IPS-18a (cell line): ENCODE data around the gene CFAP70.
"Not testable (repeated sequence)": the region's sequence is repeated elsewhere in the genome, so short reads cannot be mapped to it uniquely, and the experiment has no call there.

ENCODE experiments used
- H3K27ac ChIP-seq: one replicate; pipeline ENCODE4 v1.5.1; 2013; ENCODE audit warnings: low read length
- H3K27me3 ChIP-seq: one replicate; pipeline ENCODE4 v1.6.1; 2013; ENCODE audit warnings: mild to moderate bottlenecking, low read length; ENCODE audit not compliant: control insufficient read depth, insufficient read depth
- H3K36me3 ChIP-seq: one replicate; pipeline ENCODE4 v1.6.1; 2013; ENCODE audit warnings: low read depth, low read length; ENCODE audit not compliant: control insufficient read depth
- H3K4me1 ChIP-seq: one replicate; pipeline ENCODE4 v1.6.1; 2013; ENCODE audit warnings: low read depth, low read length; ENCODE audit not compliant: control insufficient read depth
- H3K4me3 ChIP-seq: one replicate; pipeline ENCODE4 v1.5.1; 2013; ENCODE audit warnings: low read length
- H3K9ac ChIP-seq: one replicate; pipeline ENCODE4 v1.6.1; 2013; ENCODE audit warnings: mild to moderate bottlenecking, low read length, moderate library complexity
- H3K9me3 ChIP-seq: one replicate; pipeline ENCODE4 v1.6.1; 2013; ENCODE audit warnings: low read depth, low read length; ENCODE audit not compliant: control insufficient read depth

CFAP70 gene

DNA sequence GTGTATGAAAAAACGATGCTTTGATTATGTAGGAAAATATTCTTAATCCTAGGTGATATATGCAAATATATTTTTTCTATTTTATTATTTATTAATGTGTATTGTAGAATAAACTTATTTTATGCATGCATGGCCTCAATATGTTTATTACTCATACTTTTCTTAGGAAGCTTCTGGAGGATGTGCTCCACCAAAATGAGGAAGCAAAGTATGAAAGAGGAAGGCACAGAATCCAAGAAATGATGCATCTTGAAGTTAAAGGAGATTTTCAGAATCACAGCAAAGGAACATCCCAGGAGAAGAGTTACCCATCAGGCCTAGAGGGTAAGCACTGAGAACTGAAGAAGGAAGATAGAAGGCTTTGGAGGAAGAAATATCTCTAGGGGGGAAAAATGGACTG, 71.2 kb downstream of the CFAP70 start:
- Histone ChIP-seq H3K27ac (no peak overlapping the region), H3K4me3 (no peak overlapping the region), H3K9ac (no peak overlapping the region), H3K9me3 (peaks cover 7% of the 10 kb centered on the region), H3K27me3 (no peaks in the 10 kb centered on the region), H3K4me1 (no peaks in the 10 kb centered on the region), H3K36me3 (no peaks in the 10 kb centered on the region)

DNA sequence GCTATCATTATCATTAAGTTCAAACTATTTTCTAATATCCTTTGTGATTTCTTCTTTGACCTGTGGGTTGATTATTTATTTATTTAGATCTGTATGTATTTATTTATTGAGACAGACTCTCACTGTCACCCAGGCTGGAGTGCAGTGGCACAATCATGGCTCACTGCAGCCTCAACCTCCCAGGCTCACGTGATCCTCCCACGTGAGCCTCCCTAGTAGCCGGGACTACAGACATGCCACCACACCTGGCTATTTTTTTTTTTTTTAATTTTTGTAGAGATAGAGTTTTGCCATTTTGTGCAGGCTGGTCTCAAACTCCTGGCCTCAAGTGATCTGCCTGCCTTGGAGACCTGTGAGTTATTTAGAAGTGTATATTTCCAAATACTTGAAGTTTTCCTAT, 77.6 kb downstream of the CFAP70 start:
- Histone ChIP-seq H3K27me3 (no peaks in the 10 kb centered on the region), H3K27ac (no peak overlapping the region), H3K4me3 (no peak overlapping the region), H3K9me3 (no peaks in the 10 kb centered on the region), H3K4me1 (no peaks in the 10 kb centered on the region), H3K9ac (no peak overlapping the region), H3K36me3 (no peaks in the 10 kb centered on the region)

DNA sequence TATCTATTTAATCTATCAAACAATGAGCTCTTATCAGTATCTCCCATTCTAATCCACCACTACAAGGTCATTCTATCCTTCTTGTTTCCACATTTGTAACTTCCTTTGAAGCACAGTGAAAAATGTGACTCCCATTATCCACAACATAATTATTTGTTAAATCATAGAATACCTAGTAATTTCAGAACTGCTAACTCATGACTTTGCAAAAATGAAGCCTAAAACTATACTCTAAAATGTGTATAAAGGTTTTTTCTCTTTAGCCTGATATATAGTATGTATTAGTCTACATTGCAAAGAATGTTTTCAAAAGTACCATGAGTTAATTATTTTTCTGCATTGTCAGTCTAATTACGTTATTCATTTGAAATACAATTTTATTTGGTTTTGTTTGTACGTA, 94.2 kb downstream of the CFAP70 start:
- Histone ChIP-seq H3K4me1 (no peaks in the 10 kb centered on the region), H3K27me3 (no peaks in the 10 kb centered on the region), H3K9me3 (no peaks in the 10 kb centered on the region), H3K27ac (no peak overlapping the region), H3K4me3 (no peak overlapping the region), H3K9ac (no peak overlapping the region), H3K36me3 (no peaks in the 10 kb centered on the region)

DNA sequence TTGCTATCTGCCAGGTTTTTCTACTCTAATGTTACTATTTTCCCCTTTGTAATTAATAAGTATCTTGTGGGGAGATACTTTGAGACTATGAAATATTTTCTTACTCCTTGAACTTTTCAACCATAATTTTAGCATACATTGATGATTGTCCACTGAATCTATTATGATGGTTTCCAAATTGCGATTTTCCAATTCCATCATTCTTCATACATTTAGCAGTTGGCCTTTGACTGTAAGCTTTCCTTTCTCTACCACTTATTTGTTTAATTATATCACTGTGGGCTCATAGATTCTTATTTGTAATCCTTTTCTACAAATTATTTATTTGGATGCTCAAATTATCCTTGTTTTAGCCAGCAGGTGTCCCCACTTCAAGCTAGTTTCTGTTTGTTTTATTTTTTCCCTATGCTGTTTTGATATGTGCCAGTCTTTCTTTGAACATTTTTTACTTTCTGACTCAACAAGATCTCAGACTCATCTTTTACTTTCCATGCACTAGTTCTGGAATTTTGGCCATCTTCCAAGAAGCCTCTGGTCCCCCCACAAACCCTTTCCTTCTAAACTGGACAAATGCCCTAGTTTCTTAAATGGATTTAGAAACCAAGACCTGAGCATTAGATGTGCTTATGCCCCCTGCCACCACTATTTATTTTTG, 94.8 kb downstream of the CFAP70 start:
- no peaks in the 10 kb centered on the region for H3K9me3 ChIP-seq
- H3K4me3 ChIP-seq = no peak overlapping the region
- no peaks in the 10 kb centered on the region for H3K27me3 ChIP-seq
- H3K27ac ChIP-seq = no peak overlapping the region
- no peaks in the 10 kb centered on the region for H3K4me1 ChIP-seq
- H3K36me3 ChIP-seq = no peaks in the 10 kb centered on the region
- no peak overlapping the region for H3K9ac ChIP-seq

DNA sequence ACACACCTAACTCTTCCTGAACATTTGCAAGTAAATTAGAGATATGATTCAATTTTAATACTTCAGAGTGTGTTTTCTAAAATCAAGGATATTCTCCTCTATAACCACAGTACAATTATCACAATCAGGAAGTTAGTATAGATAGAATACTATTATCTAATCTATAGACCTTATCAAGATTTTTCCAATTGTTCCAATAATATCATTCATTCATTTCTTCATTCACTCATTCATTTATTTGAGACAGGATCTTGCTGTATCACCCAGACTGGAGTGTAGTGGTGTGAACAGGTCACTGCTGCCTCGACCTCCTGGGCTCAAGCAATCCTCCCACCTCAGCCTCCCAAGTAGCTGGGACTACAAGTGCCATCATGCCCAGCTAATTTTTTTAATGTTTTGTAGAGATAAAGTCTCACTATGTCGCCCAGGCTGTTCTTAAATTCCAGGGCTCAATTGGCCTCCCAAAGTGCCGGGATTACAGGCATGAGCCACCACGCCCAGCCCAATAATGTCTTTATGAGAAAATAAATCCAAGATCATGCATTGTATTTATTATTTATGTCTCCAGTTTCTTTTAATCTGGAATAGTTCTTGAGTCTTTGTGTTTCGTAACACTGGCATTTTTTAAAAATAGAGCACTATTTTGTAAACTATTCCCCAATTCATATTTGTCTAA, 95.6 kb downstream of the CFAP70 start:
- Histone ChIP-seq H3K9ac (no peak overlapping the region), H3K4me1 (no peaks in the 10 kb centered on the region), H3K27ac (no peak overlapping the region), H3K4me3 (no peak overlapping the region), H3K36me3 (no peaks in the 10 kb centered on the region), H3K27me3 (no peaks in the 10 kb centered on the region), H3K9me3 (no peaks in the 10 kb centered on the region)

DNA sequence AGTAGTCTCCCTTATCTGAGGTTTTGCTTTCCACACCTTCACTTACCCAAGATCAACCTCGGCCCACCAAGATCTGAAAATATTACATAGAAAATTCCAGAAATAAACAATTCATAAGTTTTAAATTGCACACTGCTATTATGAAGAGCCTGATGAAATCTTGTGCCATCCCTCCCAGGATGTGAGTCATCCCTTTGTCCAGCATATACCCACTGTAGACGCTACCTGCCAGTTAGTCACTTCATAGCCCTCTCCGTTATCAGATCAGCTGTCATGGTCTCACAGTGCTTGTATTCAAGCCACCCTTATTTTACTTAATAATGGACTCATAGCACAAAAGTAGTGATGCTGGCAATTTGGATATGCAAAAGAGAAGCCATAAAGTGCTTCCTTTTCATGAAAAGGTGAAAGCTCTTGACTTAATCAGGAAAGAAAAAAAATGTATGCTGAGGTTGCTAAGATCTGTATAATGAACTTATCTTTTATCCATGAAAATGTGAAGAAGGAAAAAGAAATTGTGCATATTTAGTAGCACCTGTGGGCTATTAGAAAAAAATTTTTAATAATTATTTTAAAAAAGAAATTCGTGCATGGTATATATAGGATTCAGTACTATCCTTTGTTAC, 96.4 kb downstream of the CFAP70 start:
- no peak overlapping the region for H3K27ac ChIP-seq
- H3K9ac ChIP-seq = no peak overlapping the region
- no peaks in the 10 kb centered on the region for H3K27me3 ChIP-seq

DNA sequence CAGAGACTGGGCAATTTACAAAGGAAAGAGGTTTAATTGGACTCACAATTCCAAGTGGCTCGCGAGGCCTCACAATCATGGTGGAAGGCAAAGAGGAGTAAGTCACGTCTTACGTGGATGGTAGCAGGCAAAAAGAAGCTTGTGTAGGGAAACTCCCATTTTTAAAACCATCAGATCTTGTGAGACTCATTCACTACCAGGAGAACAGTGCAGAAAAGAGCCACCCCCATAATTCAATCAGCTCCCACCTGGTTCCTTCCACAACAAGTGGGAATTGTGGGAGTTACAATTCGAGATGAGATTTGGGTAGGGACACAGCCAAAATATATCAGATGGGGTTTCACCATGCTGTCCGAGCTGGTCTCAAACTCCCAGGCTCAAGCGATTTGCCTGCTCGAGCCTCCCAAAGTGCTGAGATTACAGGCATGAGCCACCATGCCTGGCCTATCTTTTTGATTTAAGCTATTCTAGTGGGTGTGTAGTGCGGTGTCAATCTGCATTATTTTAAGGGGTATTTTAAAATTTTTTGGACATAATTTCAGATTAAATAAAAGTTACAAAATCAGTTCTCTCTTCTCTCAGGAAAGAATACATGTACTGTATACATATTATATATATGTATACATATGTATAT, 97.2 kb downstream of the CFAP70 start:
- H3K4me3 ChIP-seq = no peak overlapping the region
- H3K36me3 ChIP-seq = no peaks in the 10 kb centered on the region
- no peak overlapping the region for H3K27ac ChIP-seq
- H3K27me3 ChIP-seq = no peaks in the 10 kb centered on the region
- no peaks in the 10 kb centered on the region for H3K9me3 ChIP-seq
- no peaks in the 10 kb centered on the region for H3K4me1 ChIP-seq
- H3K9ac ChIP-seq = no peak overlapping the region

More for the DNA sequence above, 96.4 kb downstream of the CFAP70 start:
- H3K4me1 ChIP-seq = no peaks in the 10 kb centered on the region
- no peak overlapping the region for H3K4me3 ChIP-seq
- no peaks in the 10 kb centered on the region for H3K9me3 ChIP-seq
- no peaks in the 10 kb centered on the region for H3K36me3 ChIP-seq

DNA sequence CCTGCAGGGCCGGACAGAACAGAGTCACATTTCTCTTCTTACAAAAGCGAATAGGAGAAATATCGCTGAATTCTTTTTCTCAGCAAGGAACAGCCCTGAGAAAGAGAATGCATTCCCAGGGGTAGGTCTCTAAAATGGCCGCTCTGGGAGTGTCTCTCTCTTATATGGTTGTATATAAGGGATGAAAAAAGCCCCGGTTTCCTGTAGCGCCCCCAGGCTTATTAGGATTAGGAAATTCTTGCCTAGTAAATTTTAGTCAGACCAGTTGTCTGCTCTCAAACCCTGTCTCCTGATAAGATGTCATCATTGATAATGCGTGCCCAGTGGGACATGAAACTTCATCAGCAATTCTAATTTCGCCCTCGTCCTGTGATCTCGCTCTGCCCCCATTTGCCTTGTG, 100.1 kb downstream of the CFAP70 start:
- not testable (repeated sequence) for H3K4me1 ChIP-seq, H3K9ac ChIP-seq, H3K9me3 ChIP-seq, H3K27ac ChIP-seq, H3K27me3 ChIP-seq, H3K36me3 ChIP-seq, H3K4me3 ChIP-seq

DNA sequence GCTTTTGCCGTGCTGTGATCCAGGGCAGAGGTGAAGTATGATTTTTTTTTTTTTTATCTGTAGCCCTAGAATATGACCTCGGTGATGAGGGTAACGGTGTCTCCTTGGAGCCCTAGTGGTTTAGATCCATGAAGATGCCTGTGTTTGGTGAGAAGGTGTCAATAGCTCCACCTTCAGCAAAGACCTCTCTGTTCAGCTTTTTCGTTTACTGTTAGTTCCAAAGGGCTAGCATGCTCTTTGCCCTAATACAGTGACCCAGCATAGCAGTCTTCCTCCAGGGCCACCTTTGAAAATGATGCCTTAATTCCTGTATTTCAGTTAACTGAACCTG, 105.5 kb downstream of the CFAP70 start:
- Histone ChIP-seq H3K4me1 (peaks cover 3% of the 10 kb centered on the region), H3K9ac (peak overlapping the region; percentile 91), H3K9me3 (no peaks in the 10 kb centered on the region), H3K27ac (peak overlapping the region; percentile 84), H3K36me3 (peaks cover 19% of the 10 kb centered on the region), H3K27me3 (no peaks in the 10 kb centered on the region), H3K4me3 (peak overlapping the region; percentile 94)

DNA sequence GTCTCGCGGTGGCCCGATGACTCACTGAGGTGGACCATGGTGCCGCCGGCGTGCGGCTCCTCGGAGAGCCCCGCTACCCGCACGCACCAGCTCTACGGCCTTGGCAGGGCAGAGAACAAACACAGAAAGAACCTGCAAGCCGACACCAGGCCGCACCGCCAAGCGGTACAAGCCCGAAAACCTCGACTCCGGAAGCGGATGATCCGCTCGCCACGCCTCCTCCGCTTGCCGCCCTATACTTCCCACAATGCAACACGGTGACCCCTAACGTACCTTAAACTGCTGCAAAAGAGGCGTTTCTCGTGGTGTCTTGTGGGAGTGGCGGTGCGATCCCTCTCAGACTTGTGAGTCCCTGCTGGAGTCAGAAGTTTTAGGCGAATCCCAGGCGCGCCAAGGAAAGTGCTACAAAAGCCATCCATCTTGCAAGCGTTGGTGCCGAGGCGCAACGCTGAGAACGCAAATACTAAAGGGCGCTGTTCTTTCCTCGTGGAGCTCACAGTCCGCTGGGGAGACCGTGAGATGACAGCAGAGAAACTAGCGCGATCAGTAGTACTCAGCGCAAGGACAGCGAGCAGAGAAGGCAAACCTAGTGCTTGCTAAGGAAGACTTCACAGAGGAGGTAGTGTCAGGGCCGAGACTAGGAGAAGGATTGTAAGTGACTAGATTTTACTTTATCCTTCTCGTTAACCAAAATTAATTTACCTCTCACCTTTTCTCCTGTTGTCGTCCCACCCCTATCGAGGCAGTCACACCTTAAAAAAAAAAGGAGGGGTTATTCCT, 106.0 kb downstream of the CFAP70 start, which contains the start of gene MRPS16:
MRPS16 (minus strand) TSS at position 200 of the 780 bp plus-strand sequence; CDS start at position 38, 162 bp downstream.
- Histone ChIP-seq H3K36me3 (peaks cover 19% of the 10 kb centered on the region), H3K9ac (peak within 1 kb of the TSS; percentile 91), H3K9me3 (no peaks in the 10 kb centered on the region), H3K4me1 (peaks cover 3% of the 10 kb centered on the region), H3K27ac (peak within 1 kb of the TSS; percentile 84), H3K27me3 (no peaks in the 10 kb centered on the region), H3K4me3 (peak within 1 kb of the TSS; percentile 94)
